Immature natural killer cell (primary cell): Measurements from ENCODE around the gene EIF4H. TPM values are rescaled to one million over a fixed set of nuclear protein-coding genes. Genes with fewer than 3 reads are reported as not detected.
"Not testable (repeated sequence)": the region's sequence is repeated elsewhere in the genome, so short reads cannot be mapped to it uniquely, and the experiment has no call there.

ENCODE experiments used
- DNase-seq, 3 donors: peaks; one replicate each; pipeline ENCODE4 v3.0.0; 2022; ENCODE audit warnings: mixed read lengths in 1 of 3
- H3K27ac Mint-ChIP-seq, 6 donors: one replicate each; pipeline ENCODE4 v1.8.0; 2020; ENCODE audit warnings: mixed read lengths in 6 of 6, mild to moderate bottlenecking in 5 of 6, inconsistent platforms in 4 of 6, moderate library complexity in 3 of 6
- H3K27me3 Mint-ChIP-seq, 3 donors: one replicate each; pipeline ENCODE4 v1.8.0; 2020 to 2021; ENCODE audit warnings: low read depth in 3 of 3, mild to moderate bottlenecking in 3 of 3, mixed read lengths in 3 of 3, moderate library complexity in 3 of 3, inconsistent platforms in 1 of 3
- H3K36me3 Mint-ChIP-seq, 3 donors: one replicate each; pipeline ENCODE4 v1.8.0; 2020; ENCODE audit warnings: mixed read lengths in 3 of 3, inconsistent platforms in 2 of 3, mild to moderate bottlenecking in 2 of 3
- H3K4me1 Mint-ChIP-seq, 2 donors: one replicate each; pipeline ENCODE4 v1.8.0; 2020; ENCODE audit warnings: inconsistent platforms in 2 of 2, mild to moderate bottlenecking in 2 of 2, mixed read lengths in 2 of 2, moderate library complexity in 1 of 2
- H3K4me3 Mint-ChIP-seq, 5 donors: one replicate each; pipeline ENCODE4 v1.8.0; 2020; ENCODE audit warnings: mild to moderate bottlenecking in 5 of 5, mixed read lengths in 5 of 5, inconsistent platforms in 3 of 5, moderate library complexity in 3 of 5
- H3K9me3 Mint-ChIP-seq, 6 donors: one replicate each; pipeline ENCODE4 v1.8.0; 2020; ENCODE audit warnings: mild to moderate bottlenecking in 6 of 6, mixed read lengths in 6 of 6, inconsistent platforms in 4 of 6, moderate library complexity in 3 of 6
- polyA plus RNA-seq, 3 donors: library from polyadenylated mRNA; unstranded; fragments of 300-500 nt; fragmentation: Illumina TruSeq; gene quantifications; one replicate each; pipeline ENCODE4 v1.2.3, GENCODE V29; 2021

The EIF4H gene
- polyA plus RNA-seq, 3 donors from 2014 or later: 177 to 278 (median 246) TPM

DNA sequence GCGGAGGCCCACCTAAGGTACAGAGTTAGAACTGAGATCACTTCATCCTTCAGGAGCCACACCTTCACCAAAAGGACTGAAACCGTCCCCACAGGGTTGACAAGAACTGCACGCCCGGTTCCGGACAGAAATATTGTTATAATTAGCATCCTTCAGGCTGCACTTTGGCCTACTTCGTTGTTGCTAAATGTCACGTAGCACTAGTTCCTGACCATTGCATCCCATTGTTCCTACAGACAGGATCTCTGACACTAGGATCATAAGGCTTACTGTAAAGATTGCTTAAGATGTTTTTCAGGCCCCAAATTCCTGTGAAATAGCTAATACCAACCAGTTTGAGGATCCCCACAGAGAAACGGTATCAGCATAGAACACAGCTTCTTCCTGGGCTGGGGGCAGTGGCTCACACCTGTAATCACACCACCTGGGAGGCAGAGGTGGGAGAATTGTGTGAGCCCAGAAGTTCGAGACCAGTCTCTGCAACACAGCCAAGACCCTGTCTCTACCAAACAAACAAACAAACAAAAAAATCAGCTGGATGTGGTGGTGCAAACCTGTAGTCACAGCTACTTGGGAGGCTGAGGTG, 18.3 kb upstream of the EIF4H start:
- no peaks in the 10 kb centered on the region for H3K4me1 Mint-ChIP-seq
- H3K36me3 Mint-ChIP-seq: no peaks in the 10 kb centered on the region
- no peak overlapping the region for H3K4me3 Mint-ChIP-seq
- H3K27me3 Mint-ChIP-seq: peaks cover 0 to 2% (median 2%) of the 10 kb centered on the region in 3 donors
- DNase-seq: no peak
- peak overlapping the region in 1 of 6 donors; percentile 38 for H3K27ac Mint-ChIP-seq
- no peaks in the 10 kb centered on the region for H3K9me3 Mint-ChIP-seq

DNA sequence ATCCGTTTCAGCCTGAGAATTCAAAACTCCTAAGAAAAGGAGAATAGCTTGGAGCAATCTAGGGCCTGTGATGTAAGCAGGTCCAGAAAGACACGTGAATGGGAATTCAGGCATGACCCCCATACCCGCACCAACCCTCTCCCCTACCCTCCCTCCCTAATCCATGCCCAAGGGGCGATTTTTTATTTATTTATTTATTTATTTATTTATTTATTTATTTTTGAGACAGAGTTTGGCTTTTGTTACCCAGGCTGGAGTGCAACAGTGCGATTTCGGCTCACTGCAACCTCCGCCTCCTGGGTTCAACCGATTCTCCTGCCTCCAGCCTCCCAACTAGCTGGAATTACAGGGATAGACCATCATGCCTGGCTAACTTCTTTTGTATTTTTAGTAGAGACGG, 16.6 kb upstream of the EIF4H start:
- no peak for DNase-seq
- Mint-ChIP-seq H3K9me3 (no peaks in the 10 kb centered on the region), H3K4me3 (no peak overlapping the region), H3K27ac (no peak overlapping the region), H3K27me3 (peaks cover 2% of the 10 kb centered on the region in 3 donors), H3K36me3 (no peaks in the 10 kb centered on the region), H3K4me1 (no peaks in the 10 kb centered on the region)

DNA sequence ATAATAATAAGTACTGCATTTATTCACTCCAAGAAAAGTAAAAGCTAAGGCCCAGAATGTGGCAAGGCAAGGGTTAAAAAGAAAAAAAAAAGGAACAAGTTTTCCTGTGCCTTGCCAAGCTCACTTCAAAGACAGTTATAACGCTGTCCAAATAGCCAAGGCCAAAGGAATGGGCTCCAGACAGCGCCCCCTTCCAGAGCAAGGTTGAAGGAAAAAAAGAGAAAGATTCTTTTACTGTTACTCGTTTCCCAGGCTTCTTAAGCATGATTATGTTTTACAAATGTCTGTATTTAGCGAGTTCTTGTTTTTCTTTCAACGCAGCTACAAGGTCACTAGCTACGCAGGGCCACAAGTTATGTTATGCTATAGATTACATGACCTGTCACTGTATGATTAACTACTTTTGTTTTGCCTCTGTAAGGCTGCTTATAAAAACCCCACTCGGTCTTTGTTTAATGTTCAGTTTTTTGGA, 9.1 kb upstream of the EIF4H start:
- H3K27ac Mint-ChIP-seq: no peak overlapping the region
- H3K4me1 Mint-ChIP-seq: no peaks in the 10 kb centered on the region
- DNase-seq: no peak
- peaks cover 0 to 2% (median 0%) of the 10 kb centered on the region in 3 donors for H3K27me3 Mint-ChIP-seq
- no peaks in the 10 kb centered on the region for H3K36me3 Mint-ChIP-seq
- no peak overlapping the region for H3K4me3 Mint-ChIP-seq
- H3K9me3 Mint-ChIP-seq: no peaks in the 10 kb centered on the region

DNA sequence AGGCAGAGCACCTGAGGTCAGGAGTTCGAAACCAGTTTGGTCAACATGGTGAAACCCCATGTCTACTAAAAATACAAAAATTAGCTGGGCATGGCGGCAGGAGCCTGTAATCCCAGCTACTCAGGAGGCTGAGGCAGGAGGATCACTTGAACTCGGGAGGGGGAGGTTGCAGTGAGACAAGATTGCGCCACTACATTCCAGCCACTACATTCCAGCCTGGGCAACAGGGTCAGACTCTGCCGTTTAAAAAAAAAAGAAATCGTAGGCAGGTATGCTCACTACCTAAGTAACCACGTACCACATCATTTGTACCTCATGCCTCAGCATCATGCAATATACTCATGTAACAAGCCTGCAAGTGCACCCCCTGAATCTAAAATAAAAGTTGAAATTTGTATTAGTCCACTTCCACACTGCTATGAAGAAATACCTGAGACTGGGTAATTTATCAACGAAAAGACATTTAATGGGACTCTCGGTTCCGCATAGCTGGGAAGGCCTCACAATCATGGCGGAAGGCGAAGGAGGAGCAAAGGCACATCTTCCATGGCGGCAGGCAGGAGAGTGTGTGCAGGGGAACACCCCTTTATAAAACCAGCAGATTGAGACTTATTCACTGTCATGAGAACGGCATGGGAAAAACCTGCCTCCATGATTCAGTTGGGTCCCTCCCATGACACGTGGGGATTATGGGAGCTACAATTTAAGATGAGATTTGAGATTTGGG, 8.1 kb upstream of the EIF4H start:
- no peaks in the 10 kb centered on the region for H3K9me3 Mint-ChIP-seq
- H3K27me3 Mint-ChIP-seq: peaks cover 0 to 2% (median 0%) of the 10 kb centered on the region in 3 donors
- no peak overlapping the region for H3K4me3 Mint-ChIP-seq
- H3K36me3 Mint-ChIP-seq: no peaks in the 10 kb centered on the region
- DNase-seq: no peak
- H3K4me1 Mint-ChIP-seq: no peaks in the 10 kb centered on the region
- no peak overlapping the region for H3K27ac Mint-ChIP-seq

DNA sequence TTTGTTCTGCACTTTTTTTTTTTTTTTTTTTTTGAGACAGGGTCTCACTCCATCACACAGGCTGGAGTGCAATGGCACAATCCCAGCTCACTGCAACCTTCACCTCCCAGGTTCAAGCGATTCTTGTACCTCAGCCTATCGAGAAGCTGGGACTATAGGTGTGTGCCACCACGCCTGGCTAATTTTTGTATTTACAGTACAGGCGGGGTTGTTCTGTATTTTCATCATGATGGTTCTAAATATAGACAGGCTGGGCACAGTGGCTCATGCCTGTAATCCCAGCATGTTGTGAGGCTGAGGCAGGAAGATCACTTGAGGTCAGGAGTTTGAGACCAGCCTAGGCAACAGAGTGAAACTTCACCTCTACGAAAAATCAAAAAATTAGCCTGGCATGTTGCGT, 6.8 kb upstream of the EIF4H start:
- not testable (repeated sequence) for H3K9me3 Mint-ChIP-seq, H3K27ac Mint-ChIP-seq, H3K27me3 Mint-ChIP-seq, H3K4me3 Mint-ChIP-seq, DNase-seq, H3K4me1 Mint-ChIP-seq, H3K36me3 Mint-ChIP-seq

DNA sequence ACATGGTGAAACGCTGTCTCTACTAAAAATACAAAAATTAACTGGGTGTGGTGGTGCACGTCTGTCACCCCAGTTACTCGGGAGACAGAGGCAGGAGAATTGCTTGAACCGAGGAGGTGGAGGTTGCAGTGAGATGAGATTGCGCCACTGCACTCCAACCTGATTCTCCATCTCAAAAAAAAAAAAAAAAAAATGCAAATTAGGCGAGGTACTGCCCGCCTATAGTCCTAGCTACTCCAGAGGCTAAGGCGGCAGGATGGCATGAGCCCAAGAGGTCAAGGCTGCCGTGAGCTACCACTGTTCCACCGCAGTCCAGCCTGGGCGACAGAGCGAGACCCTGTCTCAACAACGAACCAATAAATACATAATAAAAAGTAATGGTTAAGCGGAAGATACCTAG, 1.1 kb upstream of the EIF4H start:
- DNase-seq: no peak

DNA sequence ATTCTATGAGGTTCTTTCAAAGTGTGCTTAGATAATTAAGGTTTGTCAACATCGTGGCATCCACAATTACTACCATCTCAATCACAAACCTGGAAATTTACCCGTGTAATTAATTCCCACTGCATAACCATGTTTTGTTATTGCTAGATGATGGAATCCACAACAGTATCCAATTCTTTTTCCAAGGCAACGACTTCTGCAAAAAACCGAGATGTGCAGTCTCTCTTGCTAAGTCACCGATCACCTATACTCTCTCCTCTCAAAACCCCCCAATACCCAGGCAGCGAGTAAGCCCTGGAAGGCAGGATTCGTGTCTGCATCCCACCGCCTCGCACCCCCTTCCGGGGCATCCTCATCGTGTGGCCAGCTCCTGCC, 678 bp upstream of the EIF4H start:
- Mint-ChIP-seq H3K4me3 (peak overlapping the region; percentile 81 to 86 (median 85)), H3K9me3 (no peaks in the 10 kb centered on the region), H3K27me3 (peaks cover 1 to 5% (median 4%) of the 10 kb centered on the region in 3 donors), H3K27ac (peak overlapping the region; percentile 82 to 92 (median 86)), H3K36me3 (no peaks in the 10 kb centered on the region), H3K4me1 (peaks cover 42 to 54% of the 10 kb centered on the region in 2 donors)
- no peak for DNase-seq

More for the DNA sequence above, 1.1 kb upstream of the EIF4H start:
- peak overlapping the region; percentile 81 to 86 (median 85) for H3K4me3 Mint-ChIP-seq
- H3K27ac Mint-ChIP-seq: peak overlapping the region in 5 of 6 donors; percentile 82 to 92 (median 86)
- H3K36me3 Mint-ChIP-seq: no peaks in the 10 kb centered on the region
- no peaks in the 10 kb centered on the region for H3K9me3 Mint-ChIP-seq
- peaks cover 40 to 50% of the 10 kb centered on the region in 2 donors for H3K4me1 Mint-ChIP-seq
- peaks cover 1 to 5% (median 4%) of the 10 kb centered on the region in 3 donors for H3K27me3 Mint-ChIP-seq

DNA sequence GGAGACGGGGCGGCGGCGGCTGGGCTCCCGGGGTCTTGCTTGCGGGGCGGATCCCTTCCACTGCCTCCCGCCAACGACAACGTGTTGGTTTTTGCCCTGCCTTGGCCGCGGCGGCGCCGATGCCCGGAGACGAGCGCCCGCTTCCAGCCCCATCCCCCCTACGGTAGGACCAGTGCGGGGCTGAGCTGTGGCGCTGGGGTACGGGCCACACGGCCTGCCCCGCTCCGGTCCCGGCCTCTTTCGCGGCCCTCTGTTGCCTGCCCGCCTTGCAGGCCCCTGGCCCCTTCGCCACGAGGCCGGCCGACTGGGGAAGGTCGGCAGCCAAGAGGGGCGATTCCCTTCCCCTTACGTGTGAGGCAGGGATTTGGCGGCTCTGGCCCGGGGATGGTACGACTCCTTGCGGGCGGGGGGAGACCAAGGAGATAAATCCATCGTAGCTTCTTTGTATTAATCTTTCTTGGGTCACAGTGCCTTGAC, 488 bp downstream of the EIF4H start:
- Mint-ChIP-seq H3K27ac (peak overlapping the region; percentile 90 to 97 (median 94)), H3K9me3 (no peaks in the 10 kb centered on the region), H3K36me3 (peaks cover 0 to 5% (median 0%) of the 10 kb centered on the region in 3 donors), H3K4me1 (peaks cover 53 to 66% of the 10 kb centered on the region in 2 donors), H3K27me3 (peaks cover 1 to 6% (median 4%) of the 10 kb centered on the region in 3 donors), H3K4me3 (peak overlapping the region; percentile 92 to 94 (median 92))
- DNase-seq: peak in 1 of 3 donors; percentile 47

DNA sequence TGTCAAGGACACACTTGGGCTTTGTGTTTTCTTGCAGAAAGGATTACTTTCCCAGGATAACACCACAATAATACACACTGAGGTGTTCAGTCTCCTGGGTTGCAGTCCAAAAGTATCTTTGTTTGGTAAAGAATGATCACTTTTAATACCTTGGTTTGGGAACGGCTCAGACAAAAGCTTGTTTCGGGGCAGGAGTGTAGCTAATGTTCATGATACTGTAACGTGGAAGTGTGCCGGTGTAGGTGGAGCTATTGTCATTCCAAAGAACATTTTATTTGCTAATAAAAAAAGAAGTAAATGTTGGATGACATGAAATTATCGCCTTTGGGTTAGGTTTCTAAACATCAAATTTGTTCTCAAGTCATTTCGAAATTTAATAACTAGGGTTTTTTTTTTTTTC, 1.2 kb downstream of the EIF4H start:
- peaks cover 57 to 73% of the 10 kb centered on the region in 2 donors for H3K4me1 Mint-ChIP-seq
- no peaks in the 10 kb centered on the region for H3K9me3 Mint-ChIP-seq
- DNase-seq: no peak
- peak overlapping the region; percentile 92 to 94 (median 92) for H3K4me3 Mint-ChIP-seq
- H3K27ac Mint-ChIP-seq: peak overlapping the region; percentile 90 to 97 (median 94)
- peaks cover 0 to 5% (median 0%) of the 10 kb centered on the region in 3 donors for H3K36me3 Mint-ChIP-seq
- H3K27me3 Mint-ChIP-seq: peaks cover 1 to 6% (median 4%) of the 10 kb centered on the region in 3 donors

DNA sequence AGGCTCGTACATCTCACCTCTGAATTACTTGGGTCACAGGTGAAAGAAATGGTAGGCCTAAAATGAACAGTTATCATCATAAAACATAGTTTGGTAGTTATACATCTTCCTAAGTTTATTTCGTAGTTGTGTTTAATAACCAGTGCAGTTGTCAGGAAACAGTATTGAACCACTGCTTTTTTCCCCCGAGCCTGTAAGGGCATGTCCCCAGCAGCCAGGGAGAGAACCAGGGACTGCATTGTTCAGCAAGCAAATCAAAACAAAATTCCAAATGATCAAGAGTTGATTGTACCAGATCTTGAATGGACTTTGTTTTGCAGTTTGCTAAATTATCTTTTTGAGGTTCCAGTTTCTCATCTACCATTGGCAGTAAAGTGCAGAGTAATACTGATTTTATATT, 2.4 kb downstream of the EIF4H start:
- no peak for DNase-seq
- H3K4me3 Mint-ChIP-seq: peak overlapping the region; percentile 7 to 94 (median 71)
- peaks cover 68 to 85% of the 10 kb centered on the region in 2 donors for H3K4me1 Mint-ChIP-seq
- no peaks in the 10 kb centered on the region for H3K9me3 Mint-ChIP-seq
- H3K27ac Mint-ChIP-seq: peak overlapping the region in 5 of 6 donors; percentile 25 to 92 (median 53)
- peaks cover 1 to 6% (median 4%) of the 10 kb centered on the region in 3 donors for H3K27me3 Mint-ChIP-seq
- peaks cover 0 to 5% (median 0%) of the 10 kb centered on the region in 3 donors for H3K36me3 Mint-ChIP-seq

DNA sequence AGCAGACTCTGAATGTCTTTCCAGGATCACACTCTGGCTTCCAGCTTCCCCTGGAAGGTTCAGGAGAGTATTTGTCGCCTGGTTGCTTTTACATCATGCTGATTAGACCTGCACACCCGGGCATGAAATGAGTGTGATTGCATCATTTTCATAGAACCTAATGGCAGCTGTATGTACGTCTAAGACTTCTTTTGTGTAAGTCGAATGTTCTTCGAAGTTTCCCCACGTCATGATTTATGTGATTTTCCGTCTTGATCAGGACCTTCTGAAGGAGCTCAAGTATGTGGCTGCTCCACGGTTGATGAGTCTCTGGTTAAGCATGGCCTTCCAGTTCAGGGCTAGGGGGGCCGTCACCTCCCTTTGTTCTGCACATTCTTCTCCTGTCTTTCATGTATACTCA, 4.5 kb downstream of the EIF4H start:
- DNase-seq: no peak
- Mint-ChIP-seq H3K4me1 (peaks cover 78 to 91% of the 10 kb centered on the region in 2 donors), H3K36me3 (peaks cover 0 to 5% (median 0%) of the 10 kb centered on the region in 3 donors), H3K27me3 (peaks cover 1 to 6% (median 2%) of the 10 kb centered on the region in 3 donors), H3K9me3 (no peaks in the 10 kb centered on the region), H3K4me3 (peak overlapping the region; percentile 21 to 69 (median 48)), H3K27ac (peak overlapping the region; percentile 24 to 84 (median 65))

DNA sequence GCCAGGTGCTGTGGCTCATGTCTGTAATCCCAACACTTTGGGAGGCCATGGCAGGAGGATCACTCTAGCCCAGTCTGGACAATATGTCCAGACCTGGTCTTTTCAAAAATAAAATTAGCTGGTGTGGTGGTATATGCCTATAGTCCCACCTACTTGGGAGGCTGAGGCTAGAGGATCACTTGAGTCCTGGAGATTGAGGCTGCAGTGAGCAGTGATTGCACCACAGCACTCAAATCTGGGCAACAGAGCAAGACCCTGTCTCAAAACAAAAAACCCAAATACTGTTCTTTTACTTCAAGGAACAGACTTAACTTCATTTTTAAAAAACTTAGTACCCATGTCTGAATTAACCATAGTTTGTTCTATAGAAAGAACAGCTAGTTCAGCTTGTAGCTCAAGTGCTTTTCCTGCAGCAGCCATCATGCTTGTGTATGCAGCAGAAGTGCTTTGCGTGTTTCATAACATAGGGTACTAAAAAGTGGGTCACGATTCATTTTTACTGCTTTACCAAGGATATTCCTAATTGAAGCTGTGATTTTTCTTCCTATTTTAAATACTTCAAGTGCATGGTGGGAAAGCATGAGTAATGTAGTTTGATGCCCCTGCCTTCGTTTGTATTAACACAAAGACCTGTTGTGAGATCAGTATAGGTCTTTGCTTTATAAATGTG, 5.9 kb downstream of the EIF4H start:
- peak overlapping the region in 1 of 5 donors; percentile 11 for H3K4me3 Mint-ChIP-seq
- H3K4me1 Mint-ChIP-seq: peaks cover 86 to 100% of the 10 kb centered on the region in 2 donors
- no peaks in the 10 kb centered on the region for H3K9me3 Mint-ChIP-seq
- peaks cover 0 to 5% (median 0%) of the 10 kb centered on the region in 3 donors for H3K36me3 Mint-ChIP-seq
- peaks cover 1 to 4% (median 3%) of the 10 kb centered on the region in 3 donors for H3K27me3 Mint-ChIP-seq
- peak overlapping the region in 2 of 6 donors; percentile 40 to 42 for H3K27ac Mint-ChIP-seq
- DNase-seq: no peak

DNA sequence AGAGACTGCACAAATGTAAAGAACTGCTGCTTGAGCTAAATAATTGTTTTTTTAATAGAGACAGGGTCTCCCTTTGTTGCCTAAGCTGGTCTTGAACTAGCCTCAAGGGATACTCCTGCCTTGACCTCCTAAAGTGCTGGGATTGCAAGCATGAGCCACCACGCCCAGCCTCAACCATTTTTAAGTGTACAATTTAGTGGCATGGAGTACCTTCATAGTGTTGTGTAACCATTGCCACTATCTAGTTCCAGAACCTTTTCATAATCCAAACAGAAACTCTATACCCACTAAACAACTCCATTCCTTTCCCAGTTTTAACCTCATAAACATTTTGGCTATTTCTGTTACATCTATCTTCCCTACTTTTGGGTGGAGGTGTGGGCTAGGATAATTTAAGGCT, 6.7 kb downstream of the EIF4H start:
- Mint-ChIP-seq H3K36me3 (peaks cover 0 to 5% (median 0%) of the 10 kb centered on the region in 3 donors), H3K4me3 (peak overlapping the region in 1 of 5 donors; percentile 10), H3K27ac (no peak overlapping the region), H3K27me3 (peaks cover 1 to 5% (median 4%) of the 10 kb centered on the region in 3 donors), H3K4me1 (peaks cover 88 to 100% of the 10 kb centered on the region in 2 donors), H3K9me3 (no peaks in the 10 kb centered on the region)
- DNase-seq: no peak
